Bronchial epithelial cell (primary cell): Measurements from ENCODE around the gene NUPR1. TPM values are rescaled to one million over a fixed set of nuclear protein-coding genes. Genes with fewer than 3 reads are reported as not detected.
"Not testable (repeated sequence)": the region's sequence is repeated elsewhere in the genome, so short reads cannot be mapped to it uniquely, and the experiment has no call there.

Experiments
- DNase-seq: peaks from one replicate; pipeline ENCODE4 v3.0.0-alpha.2; 2010; ENCODE audit warnings: low read depth
- FAIRE-seq: peaks from 2 replicates; lab custom pipeline; 2011; peaks lifted over from hg19 to GRCh38; lab: Jason Lieb, UNC
- H3K27me3 ChIP-seq: 2 replicates; pipeline ENCODE4 v1.5.1; 2011; ENCODE audit warnings: low read length; ENCODE audit not compliant: control insufficient read depth, insufficient read depth
- H3K36me3 ChIP-seq: 2 replicates; pipeline ENCODE4 v1.5.1; 2011; ENCODE audit warnings: low read length; ENCODE audit not compliant: control insufficient read depth, insufficient read depth
- H3K4me3 ChIP-seq: 2 replicates; pipeline ENCODE4 v1.5.1; 2011; ENCODE audit warnings: mild to moderate bottlenecking, low read depth, low read length, control low read depth
- total RNA-seq: library from RNA; depleted of rRNA; stranded (reverse); fragments of >200 nt; gene quantifications from 2 replicates; pipeline ENCODE4 v1.2.1, GENCODE V29; 2014
- TF ChIP-seq, protein P1 (sequence below): IDR thresholded peaks from 2 replicates; pipeline ENCODE4 v1.5.1; 2011; ENCODE audit warnings: mild to moderate bottlenecking, moderate library complexity, low read length, control low read depth, inconsistent platforms; ENCODE audit not compliant: insufficient read depth, severe bottlenecking

NUPR1 gene
- total RNA-seq, 1 donor from 2014 or later: 65.3 TPM

- Histone ChIP-seq H3K4me3 (peak overlapping the region; percentile 92), H3K27me3 (no peaks in the 10 kb centered on the region), H3K36me3 (peaks cover 5% of the 10 kb centered on the region)
- TF ChIP-seq, protein P1, sequence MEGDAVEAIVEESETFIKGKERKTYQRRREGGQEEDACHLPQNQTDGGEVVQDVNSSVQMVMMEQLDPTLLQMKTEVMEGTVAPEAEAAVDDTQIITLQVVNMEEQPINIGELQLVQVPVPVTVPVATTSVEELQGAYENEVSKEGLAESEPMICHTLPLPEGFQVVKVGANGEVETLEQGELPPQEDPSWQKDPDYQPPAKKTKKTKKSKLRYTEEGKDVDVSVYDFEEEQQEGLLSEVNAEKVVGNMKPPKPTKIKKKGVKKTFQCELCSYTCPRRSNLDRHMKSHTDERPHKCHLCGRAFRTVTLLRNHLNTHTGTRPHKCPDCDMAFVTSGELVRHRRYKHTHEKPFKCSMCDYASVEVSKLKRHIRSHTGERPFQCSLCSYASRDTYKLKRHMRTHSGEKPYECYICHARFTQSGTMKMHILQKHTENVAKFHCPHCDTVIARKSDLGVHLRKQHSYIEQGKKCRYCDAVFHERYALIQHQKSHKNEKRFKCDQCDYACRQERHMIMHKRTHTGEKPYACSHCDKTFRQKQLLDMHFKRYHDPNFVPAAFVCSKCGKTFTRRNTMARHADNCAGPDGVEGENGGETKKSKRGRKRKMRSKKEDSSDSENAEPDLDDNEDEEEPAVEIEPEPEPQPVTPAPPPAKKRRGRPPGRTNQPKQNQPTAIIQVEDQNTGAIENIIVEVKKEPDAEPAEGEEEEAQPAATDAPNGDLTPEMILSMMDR: peak; percentile 41
- no peak for FAIRE-seq
- peak; percentile 31 for DNase-seq
These were observed 47.4 kb downstream of the NUPR1 start for GRCh38 chr16:28491230-28491969.

- FAIRE-seq: no peak
- Histone ChIP-seq H3K4me3 (no peak overlapping the region), H3K36me3 (peaks cover 11% of the 10 kb centered on the region), H3K27me3 (no peaks in the 10 kb centered on the region)
- no peak for DNase-seq
- TF ChIP-seq, protein P1: no peak
These were observed 52.5 kb downstream of the NUPR1 start for GRCh38 chr16:28486266-28486665.

GRCh38 chr16:28483361-28483760 lies 55.4 kb downstream of the NUPR1 start:
- not testable (repeated sequence) for FAIRE-seq, H3K4me3 ChIP-seq, DNase-seq, H3K27me3 ChIP-seq, H3K36me3 ChIP-seq

Other genes with a start within 250 kb of the NUPR1 start
- gene SBK1, start 246.4 kb downstream of the NUPR1 start, total RNA-seq: under 0.01 TPM in 2 replicates
- gene NPIPB6, start 175.5 kb downstream of the NUPR1 start, total RNA-seq: 0.79 and 1.9 TPM in 2 replicates
- gene EIF3CL, start 135.1 kb downstream of the NUPR1 start, total RNA-seq: 87.2 and 132 TPM in 2 replicates
- not detected in 2 replicates for gene NPIPB7, start 66.6 kb downstream of the NUPR1 start, total RNA-seq
- 9.5 and 11.6 TPM in 2 replicates for gene CLN3, start 46.9 kb downstream of the NUPR1 start, total RNA-seq
- not detected in 2 replicates for gene APOBR, start 44.3 kb downstream of the NUPR1 start, total RNA-seq
- gene IL27, start 32.1 kb downstream of the NUPR1 start, total RNA-seq: not detected in 2 replicates
- 9.0 and 10.0 TPM in 2 replicates for gene SGF29, start 14.9 kb upstream of the NUPR1 start, total RNA-seq
- gene SULT1A2, start 58.1 kb upstream of the NUPR1 start, total RNA-seq: 0.51 TPM in 1 of 2 replicates, not detected in the other
- gene SULT1A1, start 71.1 kb upstream of the NUPR1 start, total RNA-seq: 5.0 and 6.3 TPM in 2 replicates
- gene NPIPB8, start 99.1 kb upstream of the NUPR1 start, total RNA-seq: not detected in 2 replicates
- 175 and 180 TPM in 2 replicates for gene EIF3C, start 172.5 kb upstream of the NUPR1 start, total RNA-seq
- gene NPIPB9, start 212.8 kb upstream of the NUPR1 start, total RNA-seq: 0.77 and 1.6 TPM in 2 replicates